Tibial artery (tissue), 4 donors: ENCODE measurements around the gene MSI2.

ENCODE experiments used
- DNase-seq, 2 donors: peaks; one replicate each; pipeline ENCODE4 v3.0.0-alpha.2; 2019
- H3K27ac ChIP-seq, 2 donors: fragments of 200-600 bp; sonication (generic) in 1 of 2; 1 replicate in 1 of 2; 2 replicates in 1 of 2; pipeline ENCODE4 v1.5.1; 2018 to 2019; ENCODE audit warnings: mild to moderate bottlenecking in 1 of 2
- H3K27me3 ChIP-seq, 2 donors: fragments of 200-600 bp; sonication (generic) in 1 of 2; one replicate each; pipeline versions ENCODE4 v1.5.1 to v1.6.0; 2016 to 2019
- H3K36me3 ChIP-seq, 3 donors: fragments of 200-600 bp; sonication (generic) in 2 of 3; one replicate each; pipeline ENCODE4 v1.5.1; 2016 to 2019; ENCODE audit warnings: mild to moderate bottlenecking in 2 of 3
- H3K4me1 ChIP-seq, 4 donors: fragments of 200-600 bp; sonication (generic) in 2 of 4; 1 replicate in 3 of 4; 2 replicates in 1 of 4; pipeline ENCODE4 v1.5.1; 2016 to 2019
- H3K4me3 ChIP-seq, 2 donors: fragments of 200-600 bp; sonication (generic) in 1 of 2; 1 replicate in 1 of 2; 2 replicates in 1 of 2; pipeline ENCODE4 v1.5.1; 2018 to 2019; ENCODE audit warnings: mild to moderate bottlenecking in 2 of 2
- H3K9me3 ChIP-seq, 3 donors: fragments of 200-600 bp; sonication (generic) in 1 of 3; one replicate each; pipeline ENCODE4 v1.5.1; 2016 to 2019
- CTCF ChIP-seq, 2 experiments: fragments of 200-600 bp in 1 of 2; fragments of 450-650 bp in 1 of 2; IDR thresholded peaks; one replicate each; pipeline ENCODE4 v1.5.1; 2017 to 2019; ENCODE audit warnings: antibody characterized with exemption in 2 of 2, mild to moderate bottlenecking in 1 of 2, moderate library complexity in 1 of 2
- intact Hi-C: fragments of 100-400 bp; cut with DNase I; formaldehyde crosslinking; loops from one replicate; pipeline ENCODE4 v1.15.0; 2023; ENCODE audit warnings: low total_unique reads

MSI2 gene

DNA sequence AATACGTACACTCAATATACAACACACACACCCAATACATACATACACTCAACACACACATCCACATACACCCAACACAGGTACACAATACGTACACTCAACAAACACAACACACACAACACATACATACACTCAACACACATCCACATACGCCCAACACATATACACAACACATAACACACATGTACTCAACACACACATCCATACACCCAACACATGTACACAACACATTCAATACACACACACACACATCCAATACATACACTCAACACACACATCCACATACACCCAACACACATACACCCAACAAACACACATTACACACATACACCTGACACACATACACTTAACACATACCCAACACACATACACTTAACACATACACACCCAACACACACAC lies 392.9 kb downstream of the MSI2 start:
- H3K27ac ChIP-seq, result no peak overlapping the region
- H3K27me3 ChIP-seq, result no peaks in the 10 kb centered on the region
- no peak for DNase-seq
- H3K9me3 ChIP-seq, result no peaks in the 10 kb centered on the region
- peaks cover 0 to 4% (median 0%) of the 10 kb centered on the region in 4 donors for H3K4me1 ChIP-seq
- intact Hi-C loops, result no loop called here
- peaks cover 0 to 13% (median 0%) of the 10 kb centered on the region in 3 donors for H3K36me3 ChIP-seq
- no peak for TF ChIP-seq CTCF (IDR thresholded peaks at IDR 0.05)
- no peak overlapping the region for H3K4me3 ChIP-seq

GRCh38 chr17:57649731-57650484 lies 393.6 kb downstream of the MSI2 start:
- H3K9me3 ChIP-seq, result no peaks in the 10 kb centered on the region
- H3K4me3 ChIP-seq, result no peak overlapping the region
- no peak overlapping the region for H3K27ac ChIP-seq
- H3K4me1 ChIP-seq, result peaks cover 0 to 4% (median 0%) of the 10 kb centered on the region in 4 donors
- no peak for TF ChIP-seq CTCF (IDR thresholded peaks at IDR 0.05)
- intact Hi-C loops, result no loop called here
- no peaks in the 10 kb centered on the region for H3K27me3 ChIP-seq
- peaks cover 0 to 13% (median 0%) of the 10 kb centered on the region in 3 donors for H3K36me3 ChIP-seq
- DNase-seq, result no peak

GRCh38 chr17:57650548-57650947 lies 394.2 kb downstream of the MSI2 start:
- Histone ChIP-seq H3K4me1 (peaks cover 0 to 4% (median 0%) of the 10 kb centered on the region in 4 donors), H3K27me3 (no peaks in the 10 kb centered on the region), H3K27ac (no peak overlapping the region), H3K4me3 (no peak overlapping the region), H3K36me3 (peaks cover 0 to 13% (median 0%) of the 10 kb centered on the region in 3 donors), H3K9me3 (no peaks in the 10 kb centered on the region)
- no peak for DNase-seq
- intact Hi-C loops, result no loop called here
- no peak for TF ChIP-seq CTCF (IDR thresholded peaks at IDR 0.05)

- Histone ChIP-seq H3K9me3 (no peaks in the 10 kb centered on the region), H3K27me3 (no peaks in the 10 kb centered on the region)
- no peak for DNase-seq
These were observed 395.1 kb downstream of the MSI2 start for GRCh38 chr17:57651451-57651850.

GRCh38 chr17:57651996-57652395 lies 395.7 kb downstream of the MSI2 start:
- intact Hi-C loops, result no loop called here
- Histone ChIP-seq H3K27ac (no peak overlapping the region), H3K9me3 (no peaks in the 10 kb centered on the region), H3K36me3 (peaks cover 0 to 13% (median 0%) of the 10 kb centered on the region in 3 donors), H3K4me3 (no peak overlapping the region), H3K27me3 (no peaks in the 10 kb centered on the region), H3K4me1 (peaks cover 0 to 4% (median 0%) of the 10 kb centered on the region in 4 donors)
- no peak for DNase-seq
- TF ChIP-seq CTCF (IDR thresholded peaks at IDR 0.05), result no peak

More at GRCh38 chr17:57651451-57651850, 395.1 kb downstream of the MSI2 start:
- TF ChIP-seq CTCF (IDR thresholded peaks at IDR 0.05), result no peak
- H3K4me1 ChIP-seq, result peaks cover 0 to 4% (median 0%) of the 10 kb centered on the region in 4 donors
- H3K4me3 ChIP-seq, result no peak overlapping the region
- intact Hi-C loops, result no loop called here
- no peak overlapping the region for H3K27ac ChIP-seq
- peaks cover 0 to 13% (median 0%) of the 10 kb centered on the region in 3 donors for H3K36me3 ChIP-seq
